ENCODE results near the gene OR2A42.
"Not testable (repeated sequence)": the region's sequence is repeated elsewhere in the genome, so short reads cannot be mapped to it uniquely, and the experiment has no call there.

DNA sequence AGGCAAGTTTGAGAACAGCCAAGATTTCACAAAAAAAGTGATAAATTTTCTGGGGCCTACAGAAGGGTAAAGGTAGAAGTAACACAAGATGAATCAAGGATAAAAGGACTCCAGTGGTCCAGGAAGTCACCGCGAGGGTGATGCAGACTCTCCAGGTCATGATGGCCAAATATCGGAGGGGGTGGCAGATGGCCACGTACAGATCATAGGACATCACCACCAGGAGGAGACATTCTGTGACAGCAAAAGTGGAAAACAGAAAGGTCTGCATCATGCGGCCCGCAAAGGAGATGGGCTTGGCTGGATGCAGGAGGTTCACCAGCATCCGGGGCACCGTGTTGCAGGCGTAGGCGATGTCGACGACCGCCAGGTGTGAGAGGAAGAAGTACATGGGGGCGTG, 19.7 kb upstream of the OR2A42 start:
- not testable (repeated sequence) for TF ChIP-seq CTCF (IDR thresholded peaks at IDR 0.05; ENCODE audit: low read length); EZH2 (IDR thresholded peaks at IDR 0.05; ENCODE audit: borderline replicate concordance, low read length)
